VCaP (cell line): ENCODE results near the gene TMEM135.

ENCODE experiments used
- H3K27ac ChIP-seq: fragments of 450-650 bp; 2 replicates; pipeline ENCODE4 v1.5.1; 2017
- TF ChIP-seq, protein P1 (sequence below): fragments of 450-650 bp; conservative IDR thresholded peaks from 2 replicates; pipeline ENCODE4 v1.5.1; 2017; ENCODE audit warnings: mild to moderate bottlenecking, moderate library complexity

The TMEM135 gene

DNA sequence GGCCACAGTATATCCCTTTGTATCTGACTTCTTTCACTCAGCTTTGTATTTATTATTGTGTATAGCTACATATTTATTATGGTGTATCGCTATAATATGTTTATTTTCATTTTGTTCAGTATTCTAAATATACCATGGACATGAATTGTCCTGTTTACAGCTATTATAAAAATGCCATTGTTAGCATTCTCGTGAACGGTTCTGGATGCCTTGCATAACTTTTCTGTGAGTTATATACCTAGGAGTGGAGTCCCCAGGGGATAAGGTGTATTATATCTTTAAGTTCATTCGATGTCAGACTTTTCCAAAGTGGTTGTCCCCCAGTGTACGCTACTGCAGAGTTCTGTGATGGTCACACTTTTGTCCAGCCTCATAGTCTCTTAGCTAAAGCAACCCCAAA is 301.7 kb downstream of the TMEM135 start:
- TF ChIP-seq, protein P1, sequence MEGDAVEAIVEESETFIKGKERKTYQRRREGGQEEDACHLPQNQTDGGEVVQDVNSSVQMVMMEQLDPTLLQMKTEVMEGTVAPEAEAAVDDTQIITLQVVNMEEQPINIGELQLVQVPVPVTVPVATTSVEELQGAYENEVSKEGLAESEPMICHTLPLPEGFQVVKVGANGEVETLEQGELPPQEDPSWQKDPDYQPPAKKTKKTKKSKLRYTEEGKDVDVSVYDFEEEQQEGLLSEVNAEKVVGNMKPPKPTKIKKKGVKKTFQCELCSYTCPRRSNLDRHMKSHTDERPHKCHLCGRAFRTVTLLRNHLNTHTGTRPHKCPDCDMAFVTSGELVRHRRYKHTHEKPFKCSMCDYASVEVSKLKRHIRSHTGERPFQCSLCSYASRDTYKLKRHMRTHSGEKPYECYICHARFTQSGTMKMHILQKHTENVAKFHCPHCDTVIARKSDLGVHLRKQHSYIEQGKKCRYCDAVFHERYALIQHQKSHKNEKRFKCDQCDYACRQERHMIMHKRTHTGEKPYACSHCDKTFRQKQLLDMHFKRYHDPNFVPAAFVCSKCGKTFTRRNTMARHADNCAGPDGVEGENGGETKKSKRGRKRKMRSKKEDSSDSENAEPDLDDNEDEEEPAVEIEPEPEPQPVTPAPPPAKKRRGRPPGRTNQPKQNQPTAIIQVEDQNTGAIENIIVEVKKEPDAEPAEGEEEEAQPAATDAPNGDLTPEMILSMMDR = no peak
- no peak overlapping the region for H3K27ac ChIP-seq

DNA sequence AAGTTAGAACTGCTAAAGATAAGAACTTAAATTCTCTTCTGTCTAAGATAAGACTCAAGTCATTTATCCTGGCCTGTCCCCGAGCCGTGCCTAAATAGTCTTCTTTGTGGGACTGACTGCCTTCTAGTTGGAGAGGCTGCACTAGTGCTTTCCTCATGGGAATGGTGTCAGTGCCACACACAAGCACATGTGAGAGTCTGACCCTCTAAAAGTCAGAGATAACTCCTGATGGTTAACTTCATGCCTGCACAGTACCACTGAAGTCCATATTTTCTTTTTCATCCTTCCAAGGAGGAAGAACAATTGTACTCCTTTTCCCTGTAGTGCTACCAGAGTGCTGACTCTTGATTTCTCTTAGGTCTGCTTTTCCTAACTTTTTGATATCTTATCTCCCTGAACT is 309.7 kb downstream of the TMEM135 start:
- TF ChIP-seq, protein P1 = no peak
- H3K27ac ChIP-seq = peak overlapping the region; percentile 28

DNA sequence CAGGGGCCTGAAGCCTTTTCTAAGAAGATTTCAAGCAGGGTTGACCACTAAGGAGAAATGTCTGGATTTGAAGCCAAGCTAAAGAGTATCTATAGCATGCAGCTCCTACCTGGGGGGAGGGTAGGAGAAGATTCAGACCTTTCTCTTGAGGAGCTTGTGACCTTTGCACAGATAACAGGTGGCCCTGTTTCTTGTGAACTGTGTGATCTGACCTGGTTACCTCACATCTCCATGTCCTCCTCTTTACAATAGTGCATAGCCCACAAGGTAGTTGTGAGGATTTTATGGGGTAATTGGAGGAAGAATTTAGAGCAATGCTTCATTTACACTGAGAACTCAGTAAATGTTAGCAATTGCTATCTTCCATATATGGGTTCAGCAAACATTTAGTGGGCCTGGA is 310.1 kb downstream of the TMEM135 start:
- TF ChIP-seq, protein P1 = no peak
- peak overlapping the region; percentile 28 for H3K27ac ChIP-seq

DNA sequence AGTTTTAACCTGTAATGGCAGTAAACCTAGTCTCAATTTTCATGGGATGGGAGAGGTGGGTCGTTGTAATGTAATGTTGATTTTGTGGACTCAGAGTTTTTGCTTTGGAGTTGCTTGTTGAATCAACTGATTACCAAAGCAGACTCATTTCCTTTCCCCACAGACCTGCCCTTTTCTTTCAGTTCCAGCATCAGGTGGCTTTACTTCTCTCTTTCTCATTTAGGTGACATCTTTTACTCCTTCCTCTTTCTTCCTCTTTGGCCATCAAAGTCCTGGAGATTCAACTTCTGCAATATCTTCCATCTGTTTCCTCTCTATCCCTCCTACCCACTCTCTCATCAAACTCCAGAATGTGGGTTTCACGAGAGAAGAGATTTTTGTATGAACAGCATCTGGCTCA is 313.9 kb downstream of the TMEM135 start:
- TF ChIP-seq, protein P1 = no peak

DNA sequence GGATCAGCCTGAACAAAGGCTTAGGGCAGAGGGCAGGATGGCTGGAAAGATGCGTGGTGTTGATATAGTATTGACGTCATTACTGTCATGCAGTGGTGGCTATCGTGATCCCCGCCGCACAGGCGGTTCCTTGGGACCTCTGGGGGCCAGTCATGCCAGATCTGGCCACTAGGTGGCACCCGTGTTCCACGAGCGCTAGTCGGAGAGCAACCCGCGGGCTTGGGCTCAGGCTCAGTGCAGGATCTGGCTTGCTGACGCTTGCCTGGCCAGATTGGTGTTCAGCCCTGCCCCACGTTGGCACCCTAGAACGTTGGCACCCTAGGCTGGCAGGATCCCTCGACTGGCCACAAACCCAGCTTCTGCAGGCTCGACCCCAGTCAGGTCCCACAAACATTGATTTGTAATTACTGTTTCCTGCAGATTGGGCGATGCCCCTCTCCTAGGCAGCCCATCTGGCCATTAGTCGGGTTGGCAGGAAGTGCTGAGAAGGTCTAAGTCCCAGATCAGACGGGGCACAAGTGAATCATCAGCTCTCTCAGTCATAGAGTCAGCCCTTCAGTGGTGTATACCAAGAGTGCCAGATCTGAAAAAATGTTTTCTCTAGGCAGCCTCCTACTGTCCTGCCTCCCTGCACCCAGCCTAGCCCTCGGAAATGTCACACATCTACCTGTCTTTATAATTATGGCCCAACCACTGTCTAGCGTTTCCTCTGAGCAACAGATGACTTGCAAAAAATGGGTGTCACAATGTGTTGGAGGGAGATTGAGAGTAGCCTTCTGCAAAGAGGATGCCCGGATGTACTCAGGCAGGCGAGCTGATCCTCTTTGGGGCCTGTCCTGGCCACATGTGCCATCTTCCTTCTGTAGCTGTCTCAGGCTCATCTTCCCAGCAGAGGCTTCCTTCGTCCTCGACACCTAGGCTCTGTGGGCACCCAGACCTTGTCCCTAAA is 315.3 kb downstream of the TMEM135 start:
- no peak overlapping the region for H3K27ac ChIP-seq
- TF ChIP-seq, protein P1 = peak; percentile 100

More for the DNA sequence above, 313.9 kb downstream of the TMEM135 start:
- H3K27ac ChIP-seq = no peak overlapping the region

DNA sequence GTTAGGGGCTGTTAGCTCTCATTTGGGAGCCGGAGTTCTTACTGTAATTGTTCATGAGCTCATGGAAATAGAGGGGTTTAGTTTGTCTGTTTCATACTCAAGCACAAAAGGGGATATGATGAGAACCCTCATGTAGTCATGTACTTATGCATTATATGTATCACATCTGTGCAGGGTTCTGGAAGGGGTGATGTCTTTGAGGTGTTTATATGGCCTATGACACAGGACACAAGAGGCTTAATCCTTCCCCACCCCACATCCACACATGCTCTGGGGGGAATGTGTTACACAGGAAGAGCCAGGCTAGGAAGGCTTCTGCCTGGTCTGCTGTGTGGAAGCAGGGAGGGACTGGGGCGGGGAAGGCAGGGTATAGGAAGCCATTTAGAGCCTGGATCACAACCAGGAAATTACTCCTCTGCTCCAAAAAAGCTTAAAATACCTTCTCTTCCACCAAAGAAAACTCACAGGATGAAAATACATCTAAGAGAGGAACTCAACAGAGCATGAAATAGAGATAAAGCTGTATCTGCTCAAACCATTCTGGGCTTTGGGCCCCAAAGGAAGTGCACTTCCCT is 316.1 kb downstream of the TMEM135 start:
- TF ChIP-seq, protein P1 = no peak
- no peak overlapping the region for H3K27ac ChIP-seq

DNA sequence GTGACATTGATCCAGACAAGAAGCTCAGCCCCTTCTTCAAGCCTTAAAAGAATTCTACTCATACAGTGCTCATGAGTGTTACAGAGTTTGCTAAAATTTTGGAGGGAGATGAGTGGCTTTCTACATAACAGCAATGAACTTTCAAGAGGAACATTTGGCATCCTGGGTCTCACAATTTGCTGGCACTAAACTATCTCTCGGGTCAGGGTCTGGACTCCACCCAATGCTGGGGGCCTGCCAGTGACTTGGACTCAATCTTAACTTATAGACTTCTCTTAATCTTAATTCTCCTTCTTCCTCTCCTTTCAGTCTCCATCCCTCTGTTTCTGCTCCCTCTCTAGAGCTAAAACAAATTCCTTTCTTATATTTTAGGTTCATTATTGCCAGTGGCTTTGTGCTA is 317.9 kb downstream of the TMEM135 start:
- TF ChIP-seq, protein P1 = no peak
- no peak overlapping the region for H3K27ac ChIP-seq
